Measurements from ENCODE around the gene BTBD9. TPM values are rescaled to one million over a fixed set of nuclear protein-coding genes. Genes with fewer than 3 reads are reported as not detected.

Gene BTBD9
- total RNA-seq, 1 experiment from 2014 or later = 8.9 TPM

DNA sequence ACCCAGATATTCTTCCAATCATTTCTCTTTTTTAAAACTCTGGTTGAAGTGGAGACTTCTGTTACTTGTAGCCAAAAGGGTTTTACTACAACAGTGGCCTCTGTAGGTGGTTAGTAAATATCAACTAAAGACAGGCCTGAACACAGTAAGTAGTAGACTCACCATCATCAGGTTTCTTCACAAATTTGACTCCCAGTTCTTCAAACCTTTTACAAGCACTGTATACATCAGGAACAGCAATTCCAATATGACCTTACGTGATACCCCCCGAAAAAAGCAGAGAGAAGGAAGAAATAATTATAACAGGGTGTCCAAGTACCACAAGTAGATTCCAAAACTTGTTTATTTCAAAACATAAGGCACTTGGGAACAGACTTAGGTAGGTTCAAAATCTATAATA, 42.1 kb upstream of the BTBD9 start:
- no peak overlapping the region for H3K18ac ChIP-seq (ENCODE audit: insufficient read length, low read depth, low read length)
- no peaks in the 10 kb centered on the region for H4K20me1 ChIP-seq (ENCODE audit: control insufficient read depth, insufficient read depth, insufficient read length)
- no peak overlapping the region for H2BK120ac ChIP-seq (ENCODE audit: low read depth, low read length, poor library complexity, severe bottlenecking)
- H4K5ac ChIP-seq (ENCODE audit: insufficient read length, low read depth, low read length) = no peak overlapping the region
- H3K23me2 ChIP-seq (ENCODE audit: insufficient read length, low read depth, low read length, poor library complexity, severe bottlenecking) = no peaks in the 10 kb centered on the region
- Mint-ChIP-seq H3K4me1 (no peaks in the 10 kb centered on the region), H3K27ac (no peak overlapping the region), H3K9me3 (no peaks in the 10 kb centered on the region), H3K4me3 (no peak overlapping the region), H3K36me3 (ENCODE audit: insufficient read depth in 1 of 3, low read depth in 3 of 3) (peaks cover 27 to 68% (median 68%) of the 10 kb centered on the region in 3 experiments; a peak in 6 of 7 replicates), H3K27me3 (ENCODE audit: low read depth) (no peaks in the 10 kb centered on the region)
- TF ChIP-seq, protein P1, sequence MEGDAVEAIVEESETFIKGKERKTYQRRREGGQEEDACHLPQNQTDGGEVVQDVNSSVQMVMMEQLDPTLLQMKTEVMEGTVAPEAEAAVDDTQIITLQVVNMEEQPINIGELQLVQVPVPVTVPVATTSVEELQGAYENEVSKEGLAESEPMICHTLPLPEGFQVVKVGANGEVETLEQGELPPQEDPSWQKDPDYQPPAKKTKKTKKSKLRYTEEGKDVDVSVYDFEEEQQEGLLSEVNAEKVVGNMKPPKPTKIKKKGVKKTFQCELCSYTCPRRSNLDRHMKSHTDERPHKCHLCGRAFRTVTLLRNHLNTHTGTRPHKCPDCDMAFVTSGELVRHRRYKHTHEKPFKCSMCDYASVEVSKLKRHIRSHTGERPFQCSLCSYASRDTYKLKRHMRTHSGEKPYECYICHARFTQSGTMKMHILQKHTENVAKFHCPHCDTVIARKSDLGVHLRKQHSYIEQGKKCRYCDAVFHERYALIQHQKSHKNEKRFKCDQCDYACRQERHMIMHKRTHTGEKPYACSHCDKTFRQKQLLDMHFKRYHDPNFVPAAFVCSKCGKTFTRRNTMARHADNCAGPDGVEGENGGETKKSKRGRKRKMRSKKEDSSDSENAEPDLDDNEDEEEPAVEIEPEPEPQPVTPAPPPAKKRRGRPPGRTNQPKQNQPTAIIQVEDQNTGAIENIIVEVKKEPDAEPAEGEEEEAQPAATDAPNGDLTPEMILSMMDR (conservative IDR thresholded peaks at IDR 0.05) = no peak
- H3K4me2 ChIP-seq (ENCODE audit: insufficient read depth, insufficient read length, low read length) = no peak overlapping the region
- H2AFZ ChIP-seq (ENCODE audit: low read length) = no peak overlapping the region
- no peak overlapping the region for H3T11ph ChIP-seq (ENCODE audit: low read length)
- no peaks in the 10 kb centered on the region for H3K27me3 ChIP-seq (ENCODE audit: insufficient read depth, low read length)
- H3K9me3 ChIP-seq (ENCODE audit: control insufficient read depth, low read depth, low read length) = no peaks in the 10 kb centered on the region
- no peak overlapping the region for H2AK5ac ChIP-seq (ENCODE audit: insufficient read length, low read length)
- no peak overlapping the region for H3K27ac ChIP-seq (ENCODE audit: insufficient read length, low read depth, low read length)
- no peak overlapping the region for H3K56ac ChIP-seq (ENCODE audit: insufficient read length, low read depth, low read length)
- no peak overlapping the region for H2BK20ac ChIP-seq (ENCODE audit: low read depth, low read length, poor library complexity, severe bottlenecking)
- no peak overlapping the region for H4K8ac ChIP-seq (replicated peaks; ENCODE audit: insufficient read length, low read depth, low read length)
- no peak overlapping the region for H3K4ac ChIP-seq (ENCODE audit: low read depth, low read length)
- H3K23ac ChIP-seq (ENCODE audit: insufficient read length, low read depth, low read length) = no peak overlapping the region
- peaks cover 4% of the 10 kb centered on the region for H3K79me1 ChIP-seq (ENCODE audit: insufficient read depth, low read depth, low read length, poor library complexity, severe bottlenecking)
- H4K91ac ChIP-seq (ENCODE audit: insufficient read length, low read depth, low read length) = no peak overlapping the region
- no peak overlapping the region for H2BK5ac ChIP-seq (ENCODE audit: insufficient read length, low read length)
- DNase-seq = no peak
- H3K14ac ChIP-seq (ENCODE audit: insufficient read depth, low read length) = no peak overlapping the region
- H2BK12ac ChIP-seq (ENCODE audit: insufficient read length, low read depth, low read length) = no peak overlapping the region
- H2BK15ac ChIP-seq (ENCODE audit: low read depth, low read length) = no peak overlapping the region
- no peaks in the 10 kb centered on the region for H3K79me2 ChIP-seq (ENCODE audit: insufficient read depth, low read length)
- no peak overlapping the region for H3K9ac ChIP-seq (ENCODE audit: extremely low read depth, insufficient read length, low read length)
- WGBS (ENCODE audit: extremely low coverage, insufficient read length, low lambda C conversion rate) = no CpG with 5 or more reads among the region's 2 CpGs
- H3K4me1 ChIP-seq (ENCODE audit: insufficient read depth, low read length) = no peaks in the 10 kb centered on the region

Measured in H9 (cell line).